Cardiac atrium fibroblast (primary cell): Measurements from ENCODE around the gene PON2. TPM values are rescaled to one million over a fixed set of nuclear protein-coding genes. Genes with fewer than 3 reads are reported as not detected.

Source experiments
- total RNA-seq: library from RNA; depleted of rRNA; stranded (reverse); fragments of >200 nt; gene quantifications from 2 replicates; pipeline ENCODE4 v1.2.3, GENCODE V29; 2015

Gene PON2
- 96.8 and 117 TPM in 2 replicates for total RNA-seq

GRCh38 chr7:95434557-95435421, at the start of gene PON2:
Gene PON2, minus strand, starts transcription at chr7:95435028. Its CDS starts 77 bp downstream, at chr7:95434951.

DNA sequence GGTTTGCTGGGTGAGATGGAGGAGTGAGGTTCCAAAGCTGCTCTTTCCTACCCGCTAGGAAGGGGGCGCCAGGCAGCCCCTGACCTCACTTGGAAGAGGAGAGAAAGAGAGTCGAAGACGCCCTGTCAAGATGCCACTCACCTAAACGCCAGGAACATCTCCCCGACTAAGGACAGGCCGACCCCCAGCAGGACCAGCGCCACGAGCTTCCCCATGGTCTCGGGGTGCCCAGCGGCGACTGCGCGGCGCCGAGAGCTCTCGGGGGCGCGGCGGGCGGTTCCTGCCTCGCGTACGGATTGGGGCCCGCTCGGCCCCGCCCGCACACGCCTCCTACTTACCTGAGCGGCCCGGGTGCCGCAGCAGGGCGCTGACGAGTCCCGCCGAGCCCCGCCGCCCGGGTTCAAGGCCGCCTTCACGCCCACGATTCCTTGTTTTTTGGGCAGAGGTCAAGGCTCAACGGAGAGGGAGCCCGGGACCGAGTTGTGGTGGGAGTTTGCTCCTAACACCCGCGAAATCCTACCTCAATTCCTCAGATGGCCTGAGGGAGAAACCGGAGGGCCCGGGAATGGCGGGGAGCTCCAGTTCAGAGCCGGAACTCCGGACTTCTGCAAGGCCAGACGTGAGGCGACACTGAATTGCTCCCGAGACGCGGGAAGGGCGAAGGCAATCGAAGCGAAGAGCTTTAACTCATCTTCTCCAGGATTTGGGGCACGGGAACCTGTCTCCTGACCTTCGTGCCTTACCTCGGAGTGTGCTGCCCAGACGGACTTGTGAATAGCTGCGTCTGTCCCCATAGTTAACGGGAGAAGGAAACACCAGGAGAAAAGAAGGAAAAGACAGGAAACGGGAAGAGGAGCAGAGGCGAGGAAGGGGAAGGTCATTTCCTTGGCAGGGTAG, 38.4 kb downstream of the PON2 start, which contains the start of gene PON3:
TSS of gene PON3 (minus strand) at position 240 of the 897 bp plus-strand sequence. CDS start at position 215, 25 bp downstream.

Other genes starting within 250 kb of the PON2 start
- not detected in 2 replicates for gene PON1, start 110.5 kb downstream of the PON2 start, total RNA-seq
- gene PON3, start 38.7 kb downstream of the PON2 start, total RNA-seq = not detected in 2 replicates
- not detected in 2 replicates for gene ASB4, start 50.9 kb upstream of the PON2 start, total RNA-seq
- gene PDK4, start 161.5 kb upstream of the PON2 start, total RNA-seq = 42.9 and 115 TPM in 2 replicates